Measurements from ENCODE around the gene TET2. TPM values are rescaled to one million over a fixed set of nuclear protein-coding genes. Genes with fewer than 3 reads are reported as not detected.

TET2 gene
- total RNA-seq, 1 donor from 2014 or later = 23.3 TPM

GRCh38 chr4:105243446-105243845 is 96.8 kb downstream of the TET2 start:
- no peak for DNase-seq (ENCODE audit: low read depth, low spot score)
- Mint-ChIP-seq H3K36me3 (ENCODE audit: low read depth) (peaks cover 9% of the 10 kb centered on the region), H3K27me3 (ENCODE audit: low read depth) (no peaks in the 10 kb centered on the region), H3K4me1 (no peaks in the 10 kb centered on the region), H3K27ac (ENCODE audit: unreplicated experiment) (no peak overlapping the region), H3K9me3 (no peaks in the 10 kb centered on the region), H3K4me3 (no peak overlapping the region)
- TF ChIP-seq CTCF (conservative IDR thresholded peaks at IDR 0.05) = no peak

- no peak for DNase-seq (ENCODE audit: low read depth, low spot score)
- no peak for TF ChIP-seq CTCF (conservative IDR thresholded peaks at IDR 0.05)
- H3K27me3 Mint-ChIP-seq (ENCODE audit: low read depth) = no peaks in the 10 kb centered on the region
- no peaks in the 10 kb centered on the region for H3K9me3 Mint-ChIP-seq
- no peak overlapping the region for H3K27ac Mint-ChIP-seq (ENCODE audit: unreplicated experiment)
- H3K4me3 Mint-ChIP-seq = no peak overlapping the region
- H3K4me1 Mint-ChIP-seq = no peaks in the 10 kb centered on the region
- H3K36me3 Mint-ChIP-seq (ENCODE audit: low read depth) = peaks cover 7% of the 10 kb centered on the region
Observed at GRCh38 chr4:105246712-105247111, 100.0 kb downstream of the TET2 start.

GRCh38 chr4:105248613-105249012 is 101.9 kb downstream of the TET2 start:
- no peak for DNase-seq (ENCODE audit: low read depth, low spot score)
- Mint-ChIP-seq H3K27ac (ENCODE audit: unreplicated experiment) (no peak overlapping the region), H3K36me3 (ENCODE audit: low read depth) (peaks cover 19% of the 10 kb centered on the region), H3K4me3 (no peak overlapping the region), H3K9me3 (no peaks in the 10 kb centered on the region), H3K4me1 (no peaks in the 10 kb centered on the region), H3K27me3 (ENCODE audit: low read depth) (no peaks in the 10 kb centered on the region)
- TF ChIP-seq CTCF (conservative IDR thresholded peaks at IDR 0.05) = no peak

- Mint-ChIP-seq H3K4me3 (no peak overlapping the region), H3K27me3 (ENCODE audit: low read depth) (no peaks in the 10 kb centered on the region), H3K36me3 (ENCODE audit: low read depth) (peaks cover 24% of the 10 kb centered on the region), H3K27ac (ENCODE audit: unreplicated experiment) (no peak overlapping the region), H3K9me3 (peaks cover 4% of the 10 kb centered on the region), H3K4me1 (no peaks in the 10 kb centered on the region)
- no peak for TF ChIP-seq CTCF (conservative IDR thresholded peaks at IDR 0.05)
- DNase-seq (ENCODE audit: low read depth, low spot score) = no peak
Observed at GRCh38 chr4:105257817-105258495, 111.3 kb downstream of the TET2 start.

GRCh38 chr4:105265689-105266088 is 119.0 kb downstream of the TET2 start:
- Mint-ChIP-seq H3K27me3 (ENCODE audit: low read depth) (no peaks in the 10 kb centered on the region), H3K36me3 (ENCODE audit: low read depth) (peaks cover 26% of the 10 kb centered on the region), H3K27ac (ENCODE audit: unreplicated experiment) (no peak overlapping the region), H3K9me3 (no peaks in the 10 kb centered on the region), H3K4me1 (no peaks in the 10 kb centered on the region), H3K4me3 (no peak overlapping the region)
- TF ChIP-seq CTCF (conservative IDR thresholded peaks at IDR 0.05) = no peak
- DNase-seq (ENCODE audit: low read depth, low spot score) = no peak
